Colonic mucosa (tissue), 4 donors: ENCODE data around the gene RPTOR. TPM values are rescaled to one million over a fixed set of nuclear protein-coding genes. Genes with fewer than 3 reads are reported as not detected.

Experiments
- DNase-seq: peaks from one replicate; pipeline ENCODE4 v3.0.0-alpha.2; 2020
- H3K27ac ChIP-seq: fragments of 200-600 bp; one replicate; pipeline ENCODE4 v1.8.0; 2021
- H3K27me3 ChIP-seq: fragments of 200-600 bp; one replicate; pipeline ENCODE4 v1.8.0; 2021
- H3K36me3 ChIP-seq: fragments of 200-600 bp; one replicate; pipeline ENCODE4 v1.8.0; 2021
- H3K4me1 ChIP-seq: fragments of 200-600 bp; one replicate; pipeline ENCODE4 v1.8.0; 2021; ENCODE audit warnings: mild to moderate bottlenecking
- H3K4me3 ChIP-seq: fragments of 200-600 bp; one replicate; pipeline ENCODE4 v1.8.0; 2021
- H3K9ac ChIP-seq, 2 donors: one replicate each; pipeline ENCODE4 v1.7.0; 2013; ENCODE audit warnings: control low read depth in 2 of 2, low read depth in 2 of 2, low read length in 2 of 2
- H3K9me3 ChIP-seq: fragments of 200-600 bp; one replicate; pipeline ENCODE4 v1.8.0; 2021
- CTCF ChIP-seq: fragments of 200-600 bp; IDR thresholded peaks from one replicate; pipeline ENCODE4 v1.8.0; 2022; ENCODE audit warnings: antibody characterized with exemption, mild to moderate bottlenecking
- intact Hi-C: fragments of 100-400 bp; cut with DNase I; formaldehyde crosslinking; loops from one replicate; pipeline ENCODE4 v1.14.1; 2022
- total RNA-seq, 2 donors: library from RNA; stranded (reverse); fragmentation: NEBNext Ultra II Directional in 1 of 2; extraction: Animal tissue kit (Norgen Biotek cat#: 25700) in 1 of 2; gene quantifications; one replicate each; pipeline ENCODE4 v1.2.1, GENCODE V29; 2021
- donor health status: healthy.
- donor health status: DM: no; HTN: no; CAD: no.
- donor health status: DM: no; HTN: no; CAD: no.

Gene RPTOR
- total RNA-seq, 2 donors from 2014 or later = 21.2 to 39.6 TPM

- Histone ChIP-seq H3K27ac (no peak overlapping the region), H3K36me3 (no peaks in the 10 kb centered on the region), H3K4me3 (no peak overlapping the region), H3K9ac (no peak overlapping the region), H3K27me3 (no peaks in the 10 kb centered on the region), H3K4me1 (no peaks in the 10 kb centered on the region), H3K9me3 (no peaks in the 10 kb centered on the region)
- DNase-seq = no peak
- TF ChIP-seq CTCF = no peak
- intact Hi-C loops = no loop called here
Observed at GRCh38 chr17:80951121-80952090, 406.8 kb downstream of the RPTOR start.

- H3K9ac ChIP-seq = no peak overlapping the region
- H3K4me1 ChIP-seq = no peaks in the 10 kb centered on the region
- no peak for DNase-seq
- no peak overlapping the region for H3K27ac ChIP-seq
- H3K27me3 ChIP-seq = no peaks in the 10 kb centered on the region
- H3K36me3 ChIP-seq = no peaks in the 10 kb centered on the region
- intact Hi-C loops = no loop called here
- no peak overlapping the region for H3K4me3 ChIP-seq
- no peaks in the 10 kb centered on the region for H3K9me3 ChIP-seq
- no peak for TF ChIP-seq CTCF
Observed at GRCh38 chr17:80952291-80952690, 407.7 kb downstream of the RPTOR start.

GRCh38 chr17:80953471-80954315, 409.1 kb downstream of the RPTOR start:
- Histone ChIP-seq H3K36me3 (no peaks in the 10 kb centered on the region), H3K27me3 (no peaks in the 10 kb centered on the region), H3K4me3 (no peak overlapping the region), H3K9me3 (no peaks in the 10 kb centered on the region), H3K9ac (no peak overlapping the region), H3K4me1 (no peaks in the 10 kb centered on the region), H3K27ac (no peak overlapping the region)
- intact Hi-C loops = no loop called here
- no peak for TF ChIP-seq CTCF
- no peak for DNase-seq

- H3K27me3 ChIP-seq = no peaks in the 10 kb centered on the region
- intact Hi-C loops = no loop called here
- no peaks in the 10 kb centered on the region for H3K4me1 ChIP-seq
- no peak overlapping the region for H3K9ac ChIP-seq
- no peaks in the 10 kb centered on the region for H3K9me3 ChIP-seq
- H3K27ac ChIP-seq = no peak overlapping the region
- no peak overlapping the region for H3K4me3 ChIP-seq
- H3K36me3 ChIP-seq = no peaks in the 10 kb centered on the region
- no peak for TF ChIP-seq CTCF
- no peak for DNase-seq
Observed at GRCh38 chr17:80955078-80955477, 410.4 kb downstream of the RPTOR start.

GRCh38 chr17:80955671-80956280, 411.1 kb downstream of the RPTOR start:
- Histone ChIP-seq H3K27me3 (no peaks in the 10 kb centered on the region), H3K27ac (no peak overlapping the region), H3K4me1 (no peaks in the 10 kb centered on the region), H3K4me3 (no peak overlapping the region), H3K36me3 (no peaks in the 10 kb centered on the region), H3K9ac (no peak overlapping the region), H3K9me3 (no peaks in the 10 kb centered on the region)
- intact Hi-C loops = no loop called here
- DNase-seq = no peak
- TF ChIP-seq CTCF = no peak
